Left kidney (tissue), 8 donors: ENCODE measurements around the gene SRRM4. TPM values are rescaled to one million over a fixed set of nuclear protein-coding genes. Genes with fewer than 3 reads are reported as not detected.
"Not testable (repeated sequence)": the region's sequence is repeated elsewhere in the genome, so short reads cannot be mapped to it uniquely, and the experiment has no call there.

ENCODE experiments used
- DNase-seq: peaks from one replicate; pipeline ENCODE4 v3.0.0-alpha.2; 2013
- long read RNA-seq, 8 donors: transcript quantifications; one replicate each; lab custom pipeline, GENCODE V29; 2026
- polyA plus RNA-seq: library from polyadenylated mRNA; unstranded; fragments of 120-200 nt; gene quantifications from one replicate; pipeline ENCODE4 v1.2.1, GENCODE V29; 2013; ENCODE audit not compliant: insufficient read length

SRRM4 gene
- polyA plus RNA-seq: 0.02 TPM
- long read RNA-seq, donor 1: 0 reads
- long read RNA-seq, donor 2: 0 reads
- long read RNA-seq, donor 3: 0 reads
- long read RNA-seq, donor 4: 0 reads
- long read RNA-seq, donor 5: 0 reads
- long read RNA-seq, donor 6: 0 reads
- long read RNA-seq, donor 7: 0 reads
- long read RNA-seq, donor 8: 0 reads

GRCh38 chr12:118981285-118982211 is at the start of gene SRRM4:
TSS of gene SRRM4 (plus strand) at chr12:118981541. CDS start at chr12:118981883, 342 bp downstream.
- peak; percentile 35 for DNase-seq

- no peak for DNase-seq
These were observed 35.1 kb upstream of the SRRM4 start for GRCh38 chr12:118946256-118946655.

GRCh38 chr12:118958520-118958919 is 22.8 kb upstream of the SRRM4 start:
- DNase-seq: no peak

- DNase-seq: no peak
These were observed 22.0 kb upstream of the SRRM4 start for GRCh38 chr12:118959348-118959747.

GRCh38 chr12:118959985-118960560 is 21.3 kb upstream of the SRRM4 start:
- DNase-seq: no peak

- DNase-seq: no peak
These were observed 20.5 kb upstream of the SRRM4 start for GRCh38 chr12:118960865-118961264.

GRCh38 chr12:118964988-118965387 is 16.4 kb upstream of the SRRM4 start:
- DNase-seq: no peak

- DNase-seq: no peak
These were observed 10.5 kb upstream of the SRRM4 start for GRCh38 chr12:118970856-118971255.

GRCh38 chr12:118972982-118973381 is 8.4 kb upstream of the SRRM4 start:
- DNase-seq: no peak

GRCh38 chr12:118979763-118980406 is 1.5 kb upstream of the SRRM4 start:
- peak; percentile 22 for DNase-seq

- no peak for DNase-seq
These were observed 830 bp upstream of the SRRM4 start for GRCh38 chr12:118980407-118981014.

- DNase-seq: no peak
These were observed 961 bp downstream of the SRRM4 start for GRCh38 chr12:118982302-118982701.

- DNase-seq: no peak
These were observed 1.8 kb downstream of the SRRM4 start for GRCh38 chr12:118982984-118983761.

GRCh38 chr12:118984161-118984943 is 3.0 kb downstream of the SRRM4 start:
- DNase-seq: no peak

GRCh38 chr12:118986050-118986449 is 4.7 kb downstream of the SRRM4 start:
- no peak for DNase-seq

- no peak for DNase-seq
These were observed 17.8 kb downstream of the SRRM4 start for GRCh38 chr12:118999107-118999506.

- no peak for DNase-seq
These were observed 23.7 kb downstream of the SRRM4 start for GRCh38 chr12:119005085-119005484.

- no peak for DNase-seq
These were observed 24.6 kb downstream of the SRRM4 start for GRCh38 chr12:119005913-119006312.

GRCh38 chr12:119006746-119007145 is 25.4 kb downstream of the SRRM4 start:
- no peak for DNase-seq

GRCh38 chr12:119008273-119008672 is 26.9 kb downstream of the SRRM4 start:
- DNase-seq: not testable (repeated sequence)
